Natural killer cell (primary cell): ENCODE data around the gene FKBP1B. TPM values are rescaled to one million over a fixed set of nuclear protein-coding genes. Genes with fewer than 3 reads are reported as not detected.

ENCODE experiments used
- ATAC-seq, 3 donors: fragments of 150-1000 bp in 2 of 3; fragments of 200-7000 bp in 1 of 3; cut with Tn5 transposase; 1 replicate in 1 of 3; 2 replicates in 2 of 3; pipeline ENCODE4 v1.10.0; 2021; ENCODE audit warnings: mild to moderate bottlenecking in 2 of 3, moderate library complexity in 2 of 3
- DNase-seq, 2 donors: peaks; one replicate each; pipeline versions ENCODE4 v3.0.0 to v3.0.0-alpha.2; 2013 to 2021; ENCODE audit warnings: mixed read lengths in 1 of 2
- H3K27ac ChIP-seq: one replicate; pipeline ENCODE4 v1.5.1; 2013; ENCODE audit warnings: mild to moderate bottlenecking, low read length
- H3K27me3 ChIP-seq: one replicate; pipeline ENCODE4 v1.6.1; 2013; ENCODE audit warnings: low read length; ENCODE audit not compliant: control insufficient read depth, insufficient read depth
- H3K36me3 ChIP-seq: one replicate; pipeline ENCODE4 v1.6.1; 2013; ENCODE audit warnings: low read length; ENCODE audit not compliant: control insufficient read depth, insufficient read depth
- H3K4me1 ChIP-seq: one replicate; pipeline ENCODE4 v1.6.1; 2013; ENCODE audit warnings: low read length; ENCODE audit not compliant: control insufficient read depth, insufficient read depth
- H3K4me3 ChIP-seq: one replicate; pipeline ENCODE4 v1.5.1; 2013; ENCODE audit warnings: low read length
- H3K9me3 ChIP-seq: one replicate; pipeline ENCODE4 v1.6.1; 2013; ENCODE audit warnings: low read length; ENCODE audit not compliant: control insufficient read depth, insufficient read depth
- H3K27ac Mint-ChIP-seq, 2 donors: one replicate each; pipeline ENCODE4 v1.8.0; 2022; ENCODE audit warnings: mild to moderate bottlenecking in 2 of 2, mixed read lengths in 2 of 2, moderate library complexity in 1 of 2
- H3K27me3 Mint-ChIP-seq, 2 donors: one replicate each; pipeline ENCODE4 v1.8.0; 2022; ENCODE audit warnings: low read depth in 2 of 2, mixed read lengths in 2 of 2
- H3K36me3 Mint-ChIP-seq: one replicate; pipeline ENCODE4 v1.8.0; 2022; ENCODE audit warnings: mixed read lengths
- H3K4me1 Mint-ChIP-seq, 2 donors: one replicate each; pipeline ENCODE4 v1.8.0; 2022; ENCODE audit warnings: mixed read lengths in 2 of 2
- H3K4me3 Mint-ChIP-seq: one replicate; pipeline ENCODE4 v1.8.0; 2022; ENCODE audit warnings: mild to moderate bottlenecking, moderate library complexity, mixed read lengths
- H3K9me3 Mint-ChIP-seq, 2 donors: one replicate each; pipeline ENCODE4 v1.8.0; 2022; ENCODE audit warnings: mixed read lengths in 2 of 2
- CTCF ChIP-seq: fragments of 200-600 bp; IDR thresholded peaks from one replicate; pipeline ENCODE4 v1.8.0; 2022; ENCODE audit warnings: antibody characterized with exemption
- WGBS: methylation state at CpG from one replicate; pipeline ENCODE4 v1.1.7; 2013; ENCODE audit warnings: missing lambda C conversion rate; ENCODE audit not compliant: insufficient coverage; 5-methylcytosine and 5-hydroxymethylcytosine counted together
- intact Hi-C: fragments of 100-400 bp; cut with micrococcal nuclease; formaldehyde crosslinking; loops from one replicate; pipeline ENCODE4 v1.14.2; 2022
- total RNA-seq, 4 donors: library from RNA; stranded (reverse); fragments of 120-200 nt in 1 of 4; gene quantifications; one replicate each; pipeline versions ENCODE4 v1.2.3 to v1.2.4, GENCODE V29; 2013 to 2022

Gene FKBP1B
- total RNA-seq, 3 donors from 2014 or later (not counting 1 experiment from before 2014, with no cell fraction given) = 1.5 to 3.4 (median 3.3) TPM

DNA sequence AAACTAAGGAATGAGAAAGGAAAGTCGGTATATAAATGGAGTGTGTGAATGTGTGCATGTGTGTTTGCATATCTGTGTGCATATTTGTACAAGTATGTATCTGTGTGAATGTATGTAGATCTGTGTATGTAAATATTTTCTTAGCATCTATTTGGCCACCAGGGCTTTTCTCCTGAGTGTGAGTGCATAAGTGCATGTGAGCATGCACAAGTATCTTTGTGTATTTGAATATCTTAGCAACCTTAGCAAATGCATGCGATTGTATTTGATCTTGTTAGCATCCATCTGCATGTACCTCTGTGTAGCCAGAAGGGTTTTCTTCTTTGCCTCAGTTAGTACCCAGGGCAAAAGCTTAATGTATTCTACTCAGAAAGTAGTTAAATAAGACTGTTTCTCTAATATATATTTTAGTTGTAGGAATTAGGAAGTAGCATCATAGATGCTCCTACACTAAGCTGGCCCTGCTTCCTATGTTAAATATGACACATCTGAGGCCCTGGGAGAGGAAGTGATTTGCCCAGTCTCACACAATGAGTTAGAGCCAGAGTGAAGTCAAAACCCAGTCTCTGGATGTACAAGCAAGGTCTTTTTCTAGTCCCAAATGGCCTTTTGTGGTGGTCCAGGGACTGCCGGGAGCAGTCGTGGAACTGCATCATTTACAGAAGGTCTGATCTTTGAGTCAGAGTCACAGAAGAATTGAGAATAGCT lies 9.2 kb downstream of the FKBP1B start:
- WGBS = 81% methylated on average over 4 of the region's 4 CpGs
- Histone ChIP-seq H3K36me3 (no peaks in the 10 kb centered on the region), H3K27me3 (no peaks in the 10 kb centered on the region), H3K4me3 (no peak overlapping the region), H3K9me3 (no peaks in the 10 kb centered on the region), H3K4me1 (no peaks in the 10 kb centered on the region), H3K27ac (no peak overlapping the region)
- ATAC-seq = no peak
- H3K4me3 Mint-ChIP-seq = no peak overlapping the region
- H3K9me3 Mint-ChIP-seq = no peaks in the 10 kb centered on the region
- intact Hi-C loops = no loop called here
- TF ChIP-seq CTCF = no peak
- no peaks in the 10 kb centered on the region for H3K4me1 Mint-ChIP-seq
- no peaks in the 10 kb centered on the region for H3K36me3 Mint-ChIP-seq
- no peaks in the 10 kb centered on the region for H3K27me3 Mint-ChIP-seq
- no peak overlapping the region for H3K27ac Mint-ChIP-seq
- DNase-seq = no peak

GRCh38 chr2:24065341-24065740 lies 15.8 kb downstream of the FKBP1B start:
- no peaks in the 10 kb centered on the region for H3K27me3 ChIP-seq
- TF ChIP-seq CTCF = no peak
- WGBS = 86% methylated on average over 1 of the region's 2 CpGs
- ATAC-seq (no peak), DNase-seq (no peak)
- H3K4me1 Mint-ChIP-seq = peaks cover 0 to 10% of the 10 kb centered on the region in 2 donors
- no peak overlapping the region for H3K4me3 Mint-ChIP-seq
- no peaks in the 10 kb centered on the region for H3K9me3 ChIP-seq
- H3K9me3 Mint-ChIP-seq = no peaks in the 10 kb centered on the region
- H3K27ac ChIP-seq = no peak overlapping the region
- no peak overlapping the region for H3K27ac Mint-ChIP-seq
- no peaks in the 10 kb centered on the region for H3K4me1 ChIP-seq
- no peaks in the 10 kb centered on the region for H3K27me3 Mint-ChIP-seq
- intact Hi-C loops = no loop called here
- no peak overlapping the region for H3K4me3 ChIP-seq
- peaks cover 6% of the 10 kb centered on the region for H3K36me3 Mint-ChIP-seq
- peaks cover 32% of the 10 kb centered on the region for H3K36me3 ChIP-seq

GRCh38 chr2:24072259-24072658 lies 22.7 kb downstream of the FKBP1B start:
- Histone ChIP-seq H3K27me3 (no peaks in the 10 kb centered on the region), H3K27ac (no peak overlapping the region), H3K9me3 (no peaks in the 10 kb centered on the region), H3K4me1 (peaks cover 9% of the 10 kb centered on the region), H3K36me3 (peaks cover 39% of the 10 kb centered on the region), H3K4me3 (no peak overlapping the region)
- intact Hi-C loops = no loop called here
- H3K27ac Mint-ChIP-seq = no peak overlapping the region
- peaks cover 12 to 35% of the 10 kb centered on the region in 2 donors for H3K4me1 Mint-ChIP-seq
- DNase-seq (no peak), ATAC-seq (no peak)
- WGBS = 93% methylated on average over 4 of the region's 4 CpGs
- no peaks in the 10 kb centered on the region for H3K27me3 Mint-ChIP-seq
- no peak overlapping the region for H3K4me3 Mint-ChIP-seq
- no peak for TF ChIP-seq CTCF
- H3K36me3 Mint-ChIP-seq = no peaks in the 10 kb centered on the region
- H3K9me3 Mint-ChIP-seq = no peaks in the 10 kb centered on the region

- TF ChIP-seq CTCF = no peak
- Mint-ChIP-seq H3K9me3 (no peaks in the 10 kb centered on the region), H3K4me3 (peak overlapping the region; percentile 18), H3K36me3 (no peaks in the 10 kb centered on the region), H3K27me3 (no peaks in the 10 kb centered on the region), H3K27ac (peak overlapping the region in 1 of 2 donors; percentile 55), H3K4me1 (peaks cover 12 to 41% of the 10 kb centered on the region in 2 donors)
- ATAC-seq (no peak), DNase-seq (no peak)
- intact Hi-C loops = no loop called here
- H3K27ac ChIP-seq = no peak overlapping the region
- no peaks in the 10 kb centered on the region for H3K9me3 ChIP-seq
- no peaks in the 10 kb centered on the region for H3K27me3 ChIP-seq
- H3K4me1 ChIP-seq = peaks cover 17% of the 10 kb centered on the region
- H3K4me3 ChIP-seq = no peak overlapping the region
- 74% methylated on average over 3 of the region's 6 CpGs for WGBS
- peaks cover 29% of the 10 kb centered on the region for H3K36me3 ChIP-seq
Observed at GRCh38 chr2:24073816-24074215, 24.3 kb downstream of the FKBP1B start.
